DMS79 (cell line): ENCODE data around the gene RPS26.
"Not testable (repeated sequence)": the region's sequence is repeated elsewhere in the genome, so short reads cannot be mapped to it uniquely, and the experiment has no call there.

Source experiments
- DNase-seq: peaks from one replicate; lab custom pipeline; 2025; lab: John Stamatoyannopoulos, UW

RPS26 gene

DNA sequence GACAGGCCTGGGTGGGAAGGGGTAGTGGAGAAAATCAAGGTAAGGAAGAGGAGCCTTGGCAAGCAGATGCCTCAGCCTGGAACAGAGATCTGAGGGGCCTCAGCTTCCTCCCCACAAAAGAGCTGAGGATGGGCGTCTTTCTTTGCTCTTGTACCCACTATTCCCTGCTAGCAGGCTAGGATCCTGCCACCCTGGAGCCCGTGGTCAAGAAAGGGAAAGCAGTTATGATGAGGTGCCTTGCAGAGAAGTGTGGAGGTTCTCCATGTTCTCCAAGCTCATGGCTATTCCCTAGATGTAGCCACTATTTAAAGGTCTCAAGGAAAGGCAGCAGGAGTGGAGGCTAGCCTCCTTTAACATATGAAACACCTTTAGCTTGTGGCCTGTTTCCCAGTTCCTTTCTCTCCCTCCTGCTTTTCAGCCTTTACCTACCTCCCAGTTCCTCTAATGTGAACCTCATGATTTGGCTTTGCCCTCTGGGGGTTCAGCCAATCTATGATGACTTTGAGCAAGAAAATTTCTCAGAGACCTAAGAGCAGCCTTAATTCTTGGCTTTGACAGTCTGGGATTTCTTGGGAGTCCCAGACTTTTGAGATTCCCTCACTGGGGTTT, 19.7 kb upstream of the RPS26 start:
- no peak for DNase-seq

DNA sequence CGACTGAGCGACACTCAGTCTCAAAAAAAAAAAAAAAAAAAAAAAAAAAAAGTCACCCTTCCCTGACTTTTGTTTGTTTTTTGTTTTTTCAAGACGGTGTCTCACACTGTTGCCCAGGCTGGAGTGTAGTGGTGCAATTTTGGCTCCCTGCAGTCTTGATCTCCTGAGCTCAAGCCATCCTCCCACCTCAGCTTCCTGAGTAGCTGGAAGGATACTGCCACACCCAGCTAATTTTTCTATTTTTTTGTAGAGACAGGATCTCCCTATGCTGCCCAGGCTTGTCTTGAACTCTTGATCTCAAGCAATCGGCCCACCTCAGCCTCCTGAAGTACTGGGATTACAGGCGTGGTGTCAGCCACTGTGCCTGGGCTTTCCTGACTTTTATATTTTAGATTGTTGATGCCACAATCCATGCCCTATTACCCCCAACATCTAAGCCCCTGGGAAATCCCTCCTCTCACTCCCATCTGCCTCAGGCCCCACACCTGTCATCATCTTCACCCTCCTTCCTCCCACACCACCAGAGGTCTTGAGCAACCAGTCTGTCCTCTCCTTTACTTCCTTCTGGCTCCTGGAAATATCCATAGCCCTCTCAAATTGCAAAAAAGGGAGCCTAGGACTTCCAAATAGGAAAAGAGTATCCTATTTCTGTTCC, 13.1 kb upstream of the RPS26 start:
- no peak for DNase-seq

GRCh38 chr12:56029166-56029519, 12.6 kb upstream of the RPS26 start:
- DNase-seq, result no peak

GRCh38 chr12:56029666-56030293, 11.9 kb upstream of the RPS26 start:
- no peak for DNase-seq

GRCh38 chr12:56031987-56032386, 9.7 kb upstream of the RPS26 start:
- no peak for DNase-seq

GRCh38 chr12:56034586-56035332, 7.0 kb upstream of the RPS26 start:
- no peak for DNase-seq

GRCh38 chr12:56037161-56037560, 4.6 kb upstream of the RPS26 start:
- no peak for DNase-seq

DNA sequence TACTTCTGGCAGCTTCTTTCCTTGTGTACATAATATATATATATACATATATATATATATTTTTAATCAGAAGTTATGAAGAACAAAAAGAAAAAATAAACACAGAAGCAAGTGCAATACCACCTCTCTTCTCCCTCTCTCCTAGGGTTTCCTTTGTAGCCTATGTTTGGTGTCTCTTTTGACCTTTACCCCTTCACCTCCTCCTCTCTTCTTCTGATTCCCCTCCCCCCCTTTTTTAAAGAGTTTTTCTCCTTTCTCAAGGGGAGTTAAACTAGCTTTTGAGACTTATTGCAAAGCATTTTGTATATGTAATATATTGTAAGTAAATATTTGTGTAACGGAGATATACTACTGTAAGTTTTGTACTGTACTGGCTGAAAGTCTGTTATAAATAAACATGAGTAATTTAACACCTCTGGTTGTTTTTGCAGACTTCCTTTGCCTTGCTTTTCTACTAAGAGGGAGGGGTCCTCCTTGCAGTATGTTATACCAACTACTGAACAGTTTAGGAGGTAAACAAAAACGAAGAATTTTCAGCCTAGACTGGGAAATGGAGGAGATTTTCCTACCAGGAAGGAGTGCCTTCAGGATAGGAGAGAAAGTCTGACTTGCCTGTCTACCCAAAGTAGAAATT, 3.6 kb upstream of the RPS26 start:
- DNase-seq, result no peak

DNA sequence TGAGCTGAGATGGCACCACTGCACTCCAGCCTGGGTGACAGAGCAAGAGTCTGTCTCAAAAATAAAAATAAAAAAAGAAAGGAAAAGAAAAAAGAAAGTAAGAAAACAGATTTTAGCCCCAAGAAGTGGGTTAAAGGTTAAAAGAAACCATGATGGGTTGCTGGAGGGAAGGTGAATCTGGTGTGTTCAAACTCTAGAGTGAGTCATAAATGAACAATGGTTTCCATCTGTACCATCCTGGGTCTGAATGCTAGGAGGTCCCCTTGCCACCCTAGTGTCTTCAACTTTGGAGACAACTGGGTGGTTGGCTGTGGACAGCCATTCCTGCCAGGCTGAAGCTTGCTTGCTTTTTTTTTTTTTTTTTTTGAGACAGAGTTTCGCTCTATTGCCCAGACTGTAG, 1.6 kb upstream of the RPS26 start:
- DNase-seq, result no peak

DNA sequence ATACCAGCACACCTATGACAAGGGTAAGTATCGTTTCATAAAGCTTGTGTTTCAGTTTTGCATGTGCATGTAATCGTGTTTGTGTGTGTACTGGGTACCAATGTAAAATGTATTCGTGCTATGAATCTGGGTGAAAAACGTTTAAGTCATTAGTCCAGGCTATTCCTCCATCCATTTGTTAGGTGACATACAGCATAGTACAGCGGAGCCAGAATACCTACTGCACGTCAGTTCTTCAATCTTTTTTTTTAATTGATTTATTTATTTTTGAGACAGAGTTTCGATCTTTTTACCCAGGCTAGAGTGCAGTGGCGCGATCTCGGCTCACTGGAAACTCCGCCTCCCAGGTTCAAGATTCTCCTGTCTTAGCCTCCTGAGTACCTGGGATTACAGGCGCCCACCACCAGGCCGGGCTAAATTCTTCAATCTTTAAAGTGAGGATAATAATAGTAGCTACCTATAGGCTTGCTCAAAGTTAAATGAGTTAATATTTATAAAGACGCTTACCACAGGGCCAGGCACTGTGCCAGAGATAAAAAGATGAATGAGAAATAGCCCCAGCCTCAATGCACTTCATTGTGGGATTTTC, 661 bp upstream of the RPS26 start:
- DNase-seq, result no peak

GRCh38 chr12:56042430-56042813, 704 bp downstream of the RPS26 start:
- DNase-seq, result not testable (repeated sequence)

- DNase-seq, result no peak
Observed at GRCh38 chr12:56042843-56043242, 1.1 kb downstream of the RPS26 start.

GRCh38 chr12:56046027-56046780, 4.5 kb downstream of the RPS26 start:
- DNase-seq, result no peak

- no peak for DNase-seq
Observed at GRCh38 chr12:56053407-56053893, 11.7 kb downstream of the RPS26 start.

DNA sequence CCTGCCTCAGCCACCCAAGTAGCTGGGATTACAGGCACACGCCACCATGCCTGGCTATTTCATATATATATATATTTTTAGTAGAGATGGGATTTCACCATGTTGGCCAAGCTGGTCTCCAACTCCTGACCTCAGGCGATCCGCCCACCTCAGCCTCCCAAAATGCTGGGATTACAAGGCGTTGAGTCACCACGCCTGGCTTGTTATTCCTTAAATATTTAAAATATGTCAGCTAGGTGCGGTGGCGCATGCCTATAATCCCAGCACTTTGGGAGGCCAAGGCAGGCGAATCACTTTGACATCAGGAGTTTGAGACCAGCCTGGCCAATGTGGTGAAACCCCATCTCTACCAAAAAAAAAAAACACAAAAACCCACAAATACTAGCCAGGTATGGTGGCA, 18.2 kb downstream of the RPS26 start:
- not testable (repeated sequence) for DNase-seq

DNA sequence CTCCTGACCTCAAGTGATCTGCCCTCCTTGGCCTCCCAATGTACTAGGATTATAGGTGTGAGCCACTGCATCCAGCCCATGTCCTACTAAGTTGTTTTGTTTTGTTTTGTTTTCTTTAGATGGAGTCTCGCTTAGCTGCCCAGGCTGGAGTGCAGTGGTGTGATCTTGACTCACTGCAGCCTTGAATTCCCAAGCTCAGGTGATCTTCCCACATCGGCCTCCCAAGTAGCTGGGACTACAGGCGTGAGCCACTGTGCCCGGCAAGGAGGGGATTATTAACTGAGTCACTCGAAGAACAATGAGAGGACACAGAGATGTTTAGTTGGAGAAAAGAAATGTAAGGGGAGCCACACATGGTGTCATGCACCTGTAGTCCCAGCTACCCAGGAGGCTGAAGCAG, 20.3 kb downstream of the RPS26 start:
- no peak for DNase-seq

DNA sequence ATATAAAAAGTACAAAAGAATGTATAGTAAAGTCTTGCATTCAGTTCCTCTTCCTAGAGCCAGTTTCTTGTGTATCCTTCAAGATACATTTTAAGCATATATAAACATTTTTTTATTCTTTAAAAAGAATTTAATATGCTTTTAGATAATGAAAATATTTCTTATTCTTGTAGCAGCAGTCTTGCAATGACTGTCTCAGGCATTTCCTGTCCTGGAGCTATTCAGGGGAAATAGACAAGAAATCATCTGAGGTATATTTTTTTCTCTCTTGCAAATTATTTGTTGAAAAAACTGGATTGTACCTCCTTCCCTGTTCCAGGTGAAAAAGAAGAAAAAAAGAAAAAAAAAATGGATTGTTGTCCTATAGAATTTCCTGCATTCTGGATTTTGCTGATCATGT, 21.3 kb downstream of the RPS26 start:
- DNase-seq, result no peak

- no peak for DNase-seq
Observed at GRCh38 chr12:56071648-56072047, 29.9 kb downstream of the RPS26 start.

DNA sequence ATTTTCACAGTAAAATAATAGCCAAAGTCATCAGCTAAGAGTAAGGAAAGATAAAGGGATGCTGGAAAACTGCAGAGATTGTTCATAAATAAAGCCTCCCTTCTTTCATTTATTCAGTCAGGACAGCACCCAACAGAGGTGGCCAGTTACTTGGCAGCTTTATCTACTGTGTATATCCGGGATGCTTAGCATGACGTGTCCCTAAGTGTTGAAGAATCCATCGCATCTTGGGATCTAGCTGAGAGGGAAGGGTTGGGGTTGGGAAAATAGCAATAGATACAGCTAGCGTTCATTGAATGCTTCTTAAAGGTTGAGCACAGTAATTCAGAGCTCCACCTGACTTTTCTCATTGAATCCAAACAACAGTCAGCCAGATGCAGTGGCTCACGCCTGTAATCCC, 32.7 kb downstream of the RPS26 start:
- DNase-seq, result no peak

- DNase-seq, result not testable (repeated sequence)
Observed at GRCh38 chr12:56077966-56078365, 36.2 kb downstream of the RPS26 start.

- no peak for DNase-seq
Observed at GRCh38 chr12:56078427-56078826, 36.7 kb downstream of the RPS26 start.
